ENCODE results near the gene CDC42BPA.
A peak's percentile ranks its signal among the peaks of the same experiment; 100 is the strongest.

CDC42BPA gene

GRCh38 chr1:226940806-226941067 is 377.6 kb downstream of the CDC42BPA start:
- H3K36me3 ChIP-seq (ENCODE audit: control insufficient read depth, insufficient read depth, low read length), result no peaks in the 10 kb centered on the region
- peaks cover 58% of the 10 kb centered on the region for H3K4me1 ChIP-seq (ENCODE audit: control insufficient read depth, insufficient read depth, low read length)
- H3K9ac ChIP-seq (ENCODE audit: low read length), result peak overlapping the region; percentile 69
- H3K27me3 ChIP-seq (ENCODE audit: control insufficient read depth, insufficient read depth, low read length), result no peaks in the 10 kb centered on the region
- peak overlapping the region; percentile 34 for H3K4me3 ChIP-seq (ENCODE audit: low read length)
- no peaks in the 10 kb centered on the region for H3K9me3 ChIP-seq (ENCODE audit: control insufficient read depth, low read length)

DNA sequence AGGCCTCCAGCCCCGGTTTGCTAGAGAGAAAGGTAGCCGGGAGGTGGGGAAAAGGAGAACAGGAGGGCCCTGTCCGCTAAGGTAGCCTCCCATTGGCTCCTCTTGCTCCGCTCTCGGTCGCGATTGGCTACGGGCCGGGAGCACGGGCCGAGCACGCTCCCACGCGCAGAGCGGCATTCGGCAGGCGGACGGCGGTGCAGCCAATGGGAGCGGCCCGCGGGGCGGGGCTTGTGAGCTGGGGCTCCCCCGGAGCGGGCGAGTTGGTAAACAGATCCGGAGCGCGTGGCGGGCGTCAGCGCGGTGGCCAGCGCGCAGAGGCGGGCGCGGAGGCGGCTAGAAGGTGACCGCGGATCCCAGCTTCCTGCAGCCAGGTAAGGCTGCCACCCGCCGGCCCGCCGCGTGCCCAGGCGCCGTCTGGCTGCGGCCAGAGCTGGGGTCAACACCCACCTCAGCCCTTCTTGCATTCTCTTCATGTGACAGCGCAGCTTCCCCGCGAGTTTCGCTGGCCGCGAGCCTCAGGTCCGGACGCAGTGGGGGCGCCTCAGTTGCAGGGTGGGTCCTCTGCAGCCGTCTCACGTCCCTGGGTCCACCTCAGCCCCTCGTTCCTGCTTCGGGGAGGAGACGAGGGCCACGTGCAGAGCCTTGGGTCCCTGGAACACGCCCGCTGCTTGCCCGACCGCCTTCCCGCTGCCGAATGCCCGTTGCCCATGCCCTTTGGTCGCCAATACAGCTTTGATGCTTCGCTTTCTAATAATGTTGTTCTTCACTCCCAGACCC is 378.1 kb downstream of the CDC42BPA start, which contains the start of gene COQ8A:
TSS of gene COQ8A (plus strand) at position 266 of the 777 bp plus-strand sequence. CDS start 21,092 bp downstream, outside the sequence.
- peak within 1 kb of the TSS; percentile 91 for H3K4me3 ChIP-seq (ENCODE audit: low read length)
- H3K36me3 ChIP-seq (ENCODE audit: control insufficient read depth, insufficient read depth, low read length), result no peaks in the 10 kb centered on the region
- H3K9me3 ChIP-seq (ENCODE audit: control insufficient read depth, low read length), result no peaks in the 10 kb centered on the region
- H3K27me3 ChIP-seq (ENCODE audit: control insufficient read depth, insufficient read depth, low read length), result no peaks in the 10 kb centered on the region
- peaks cover 53% of the 10 kb centered on the region for H3K4me1 ChIP-seq (ENCODE audit: control insufficient read depth, insufficient read depth, low read length)
- H3K9ac ChIP-seq (ENCODE audit: low read length), result peak within 1 kb of the TSS; percentile 89

Data from mucosa of stomach (tissue), 1 donor.